Osteoblast (primary cell): Measurements from ENCODE around the gene DDX55. TPM values are rescaled to one million over a fixed set of nuclear protein-coding genes. Genes with fewer than 3 reads are reported as not detected.
"Not testable (repeated sequence)": the region's sequence is repeated elsewhere in the genome, so short reads cannot be mapped to it uniquely, and the experiment has no call there.

ENCODE experiments used
- DNase-seq: peaks from one replicate; pipeline ENCODE4 v3.0.0; 2011; ENCODE audit warnings: low spot score, mixed read lengths; ENCODE audit not compliant: insufficient read length; ENCODE audit errors: missing footprints
- H2AFZ ChIP-seq: 2 replicates; pipeline ENCODE4 v1.6.0; 2011; ENCODE audit warnings: mild to moderate bottlenecking, low read length
- H3K27ac ChIP-seq: 2 replicates; pipeline ENCODE4 v1.5.1; 2011; ENCODE audit warnings: mild to moderate bottlenecking, low read depth, low read length, moderate library complexity
- H3K27me3 ChIP-seq: 2 replicates; pipeline ENCODE4 v1.6.0; 2012; ENCODE audit warnings: mild to moderate bottlenecking, control low read depth, inconsistent platforms, low read length, moderate library complexity; ENCODE audit not compliant: insufficient read depth
- H3K36me3 ChIP-seq: 2 replicates; pipeline ENCODE4 v1.5.1; 2011; ENCODE audit warnings: mild to moderate bottlenecking, low read length, control low read depth, moderate library complexity; ENCODE audit not compliant: insufficient read depth
- H3K4me1 ChIP-seq: 2 replicates; pipeline ENCODE4 v1.5.1; 2011; ENCODE audit warnings: mild to moderate bottlenecking, low read length, control low read depth, moderate library complexity; ENCODE audit not compliant: insufficient read depth
- H3K4me2 ChIP-seq: 2 replicates; pipeline ENCODE4 v1.6.0; 2011; ENCODE audit warnings: mild to moderate bottlenecking, low read length; ENCODE audit not compliant: insufficient read depth
- H3K4me3 ChIP-seq: fragments of 200-600 bp; sonication (generic); 3 replicates; pipeline ENCODE4 v1.5.1; 2012; ENCODE audit warnings: mild to moderate bottlenecking, low read length, inconsistent platforms; ENCODE audit not compliant: insufficient read depth
- H3K79me2 ChIP-seq: 2 replicates; pipeline ENCODE4 v1.6.0; 2012; ENCODE audit warnings: mild to moderate bottlenecking, low read length, control low read depth, inconsistent platforms; ENCODE audit not compliant: insufficient read depth
- H3K9me3 ChIP-seq: 2 replicates; pipeline ENCODE4 v1.5.1; 2011; ENCODE audit warnings: low read depth, low read length, control low read depth
- H4K20me1 ChIP-seq: 2 replicates; pipeline ENCODE4 v1.6.0; 2012; ENCODE audit warnings: mild to moderate bottlenecking, low read length, control low read depth; ENCODE audit not compliant: insufficient read depth
- CTCF ChIP-seq: IDR thresholded peaks from 2 replicates; pipeline ENCODE4 v1.5.1; 2011; ENCODE audit warnings: mild to moderate bottlenecking, low read depth, low read length, moderate library complexity; ENCODE audit errors: extremely low read depth
- total RNA-seq: library from RNA; depleted of rRNA; stranded (reverse); fragments of >200 nt; gene quantifications from 2 replicates; pipeline ENCODE4 v1.2.3, GENCODE V29; 2012

Gene DDX55
- total RNA-seq, 1 donor: 20.6 TPM

- Histone ChIP-seq H4K20me1 (peaks cover 3% of the 10 kb centered on the region), H2AFZ (no peak overlapping the region), H3K9me3 (no peaks in the 10 kb centered on the region), H3K4me3 (no peak overlapping the region), H3K4me2 (no peak overlapping the region), H3K79me2 (peaks cover 33% of the 10 kb centered on the region), H3K27ac (no peak overlapping the region), H3K36me3 (no peaks in the 10 kb centered on the region), H3K27me3 (no peaks in the 10 kb centered on the region), H3K4me1 (peaks cover 17% of the 10 kb centered on the region)
- DNase-seq: no peak
- no peak for TF ChIP-seq CTCF
Observed at GRCh38 chr12:123578243-123578642, 23.7 kb upstream of the DDX55 start.

DNA sequence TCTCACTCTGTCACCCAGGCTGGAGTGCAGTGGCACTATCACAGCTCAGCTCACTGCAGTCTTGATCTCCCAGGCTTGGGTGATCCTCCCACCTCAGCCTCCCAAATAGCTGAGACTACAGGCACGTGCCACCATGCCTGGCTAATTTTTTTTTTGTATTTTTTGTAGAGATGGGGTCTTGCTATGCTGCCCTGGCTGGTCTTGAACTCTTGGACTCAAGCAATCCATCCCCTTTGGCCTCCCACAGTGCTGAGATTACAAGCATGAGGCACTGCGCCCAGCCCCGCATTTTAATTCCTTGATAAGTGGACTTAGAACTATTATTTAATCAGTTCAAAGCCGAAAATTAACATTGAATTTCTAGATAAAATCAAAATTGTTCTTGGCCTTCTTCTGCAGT, 23.1 kb upstream of the DDX55 start:
- not testable (repeated sequence) for H3K9me3 ChIP-seq, H3K27ac ChIP-seq, DNase-seq, H3K27me3 ChIP-seq, H2AFZ ChIP-seq, H3K4me2 ChIP-seq, H3K36me3 ChIP-seq, H4K20me1 ChIP-seq, H3K4me3 ChIP-seq
- Histone ChIP-seq H3K4me1 (peaks cover 17% of the 10 kb centered on the region), H3K79me2 (peaks cover 35% of the 10 kb centered on the region)

DNA sequence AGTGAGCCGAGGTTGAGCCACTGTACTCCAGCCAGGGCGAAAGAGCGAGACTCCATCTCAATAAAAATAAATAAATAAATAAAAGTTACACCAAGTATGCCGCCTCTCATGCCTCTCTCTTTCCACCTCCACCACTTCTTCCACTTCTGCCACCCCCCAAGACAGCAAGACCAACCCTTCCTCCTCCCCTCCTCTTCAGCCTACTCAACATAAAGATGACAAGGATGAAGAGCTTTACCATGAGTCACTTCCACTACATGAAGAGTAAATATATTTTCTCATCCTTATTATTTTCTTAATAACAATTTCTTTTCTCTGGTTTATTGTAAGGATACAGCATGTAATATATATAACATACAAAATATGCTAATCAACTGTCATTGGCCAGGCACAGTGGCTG, 21.1 kb upstream of the DDX55 start:
- Histone ChIP-seq H2AFZ (no peak overlapping the region), H3K27ac (no peak overlapping the region), H3K79me2 (peaks cover 49% of the 10 kb centered on the region), H3K36me3 (no peaks in the 10 kb centered on the region), H3K4me1 (peaks cover 22% of the 10 kb centered on the region), H3K27me3 (no peaks in the 10 kb centered on the region), H3K4me2 (no peak overlapping the region), H4K20me1 (peaks cover 12% of the 10 kb centered on the region), H3K9me3 (no peaks in the 10 kb centered on the region), H3K4me3 (no peak overlapping the region)
- TF ChIP-seq CTCF: no peak
- DNase-seq: no peak

GRCh38 chr12:123591702-123592481, 10.0 kb upstream of the DDX55 start:
- Histone ChIP-seq H3K4me1 (peaks cover 32% of the 10 kb centered on the region), H3K4me2 (no peak overlapping the region)

More at GRCh38 chr12:123591702-123592481, 10.0 kb upstream of the DDX55 start:
- no peaks in the 10 kb centered on the region for H3K27me3 ChIP-seq
- peak; percentile 89 for DNase-seq
- H3K79me2 ChIP-seq: peaks cover 94% of the 10 kb centered on the region
- peaks cover 69% of the 10 kb centered on the region for H4K20me1 ChIP-seq
- H3K36me3 ChIP-seq: peaks cover 91% of the 10 kb centered on the region
- no peak overlapping the region for H3K4me3 ChIP-seq
- H2AFZ ChIP-seq: no peak overlapping the region
- H3K9me3 ChIP-seq: no peaks in the 10 kb centered on the region
- peak overlapping the region; percentile 61 for H3K27ac ChIP-seq
- no peak for TF ChIP-seq CTCF
